ENCODE measurements around the gene GRIA1. TPM values are rescaled to one million over a fixed set of nuclear protein-coding genes. Genes with fewer than 3 reads are reported as not detected.
A peak's percentile ranks its signal among the peaks of the same experiment; 100 is the strongest.

Gene GRIA1
- total RNA-seq, 1 donor from 2014 or later, result 3.3 TPM

DNA sequence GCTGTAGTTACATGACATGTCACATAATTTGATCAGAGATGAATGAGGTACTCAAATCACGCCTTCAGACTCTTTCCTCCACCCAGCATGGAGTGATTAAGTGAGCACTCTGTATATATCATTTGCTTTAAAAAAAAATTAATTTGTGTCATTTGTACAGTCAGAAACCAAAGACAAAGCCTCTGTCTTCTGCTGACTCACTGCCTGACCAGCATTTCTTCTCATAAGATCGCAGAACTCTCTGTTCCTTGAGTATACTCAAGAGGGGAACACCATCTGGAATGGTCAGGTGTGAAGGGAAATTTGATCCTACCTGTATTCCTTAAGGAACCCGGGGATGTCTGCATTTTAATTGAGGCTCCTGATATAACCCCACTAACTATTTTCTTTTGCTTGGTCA is 293.8 kb downstream of the GRIA1 start:
- Histone ChIP-seq H3K79me2 (ENCODE audit: low read depth) (no peaks in the 10 kb centered on the region), H3K27ac (no peak overlapping the region), H3F3A (ENCODE audit: low read depth) (peaks cover 19% of the 10 kb centered on the region), H3K27me3 (no peaks in the 10 kb centered on the region), H3K4me3 (no peak overlapping the region), H4K20me1 (ENCODE audit: low read depth) (no peaks in the 10 kb centered on the region), H3K36me3 (no peaks in the 10 kb centered on the region), H3K4me1 (peaks cover 30% of the 10 kb centered on the region), H3K9me3 (ENCODE audit: low read depth) (no peaks in the 10 kb centered on the region), H2AFZ (replicated peaks) (no peak overlapping the region), H3K4me2 (no peak overlapping the region), H3K9ac (no peak overlapping the region)
- Mint-ChIP-seq H3K9me3 (no peaks in the 10 kb centered on the region), H3K4me3 (no peak overlapping the region), H3K27ac (no peak overlapping the region), H3K4me1 (peaks cover 40% of the 10 kb centered on the region), H3K36me3 (peaks cover 6% of the 10 kb centered on the region), H3K27me3 (ENCODE audit: insufficient read depth, low read depth) (no peaks in the 10 kb centered on the region)
- TF ChIP-seq EZH2phosphoT487 (IDR thresholded peaks at IDR 0.05), result no peak
- TF ChIP-seq EZH2 (IDR thresholded peaks at IDR 0.05), result no peak
- TF ChIP-seq, protein P1, sequence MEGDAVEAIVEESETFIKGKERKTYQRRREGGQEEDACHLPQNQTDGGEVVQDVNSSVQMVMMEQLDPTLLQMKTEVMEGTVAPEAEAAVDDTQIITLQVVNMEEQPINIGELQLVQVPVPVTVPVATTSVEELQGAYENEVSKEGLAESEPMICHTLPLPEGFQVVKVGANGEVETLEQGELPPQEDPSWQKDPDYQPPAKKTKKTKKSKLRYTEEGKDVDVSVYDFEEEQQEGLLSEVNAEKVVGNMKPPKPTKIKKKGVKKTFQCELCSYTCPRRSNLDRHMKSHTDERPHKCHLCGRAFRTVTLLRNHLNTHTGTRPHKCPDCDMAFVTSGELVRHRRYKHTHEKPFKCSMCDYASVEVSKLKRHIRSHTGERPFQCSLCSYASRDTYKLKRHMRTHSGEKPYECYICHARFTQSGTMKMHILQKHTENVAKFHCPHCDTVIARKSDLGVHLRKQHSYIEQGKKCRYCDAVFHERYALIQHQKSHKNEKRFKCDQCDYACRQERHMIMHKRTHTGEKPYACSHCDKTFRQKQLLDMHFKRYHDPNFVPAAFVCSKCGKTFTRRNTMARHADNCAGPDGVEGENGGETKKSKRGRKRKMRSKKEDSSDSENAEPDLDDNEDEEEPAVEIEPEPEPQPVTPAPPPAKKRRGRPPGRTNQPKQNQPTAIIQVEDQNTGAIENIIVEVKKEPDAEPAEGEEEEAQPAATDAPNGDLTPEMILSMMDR (IDR thresholded peaks at IDR 0.05), result no peak
- no peak for DNase-seq (ENCODE audit: low spot score)

- Mint-ChIP-seq H3K27me3 (ENCODE audit: insufficient read depth, low read depth) (peaks cover 5% of the 10 kb centered on the region), H3K4me1 (peaks cover 9% of the 10 kb centered on the region), H3K9me3 (no peaks in the 10 kb centered on the region), H3K4me3 (no peak overlapping the region), H3K36me3 (peaks cover 8% of the 10 kb centered on the region), H3K27ac (no peak overlapping the region)
- TF ChIP-seq EZH2 (IDR thresholded peaks at IDR 0.05) (no peak), EZH2phosphoT487 (IDR thresholded peaks at IDR 0.05) (no peak)
- TF ChIP-seq, protein P1 (IDR thresholded peaks at IDR 0.05), result no peak
- Histone ChIP-seq H3K4me3 (no peak overlapping the region), H3K36me3 (no peaks in the 10 kb centered on the region), H3K4me2 (no peak overlapping the region), H3F3A (ENCODE audit: low read depth) (no peaks in the 10 kb centered on the region), H2AFZ (replicated peaks) (no peak overlapping the region), H3K4me1 (peaks cover 6% of the 10 kb centered on the region), H4K20me1 (ENCODE audit: low read depth) (no peaks in the 10 kb centered on the region), H3K9me3 (ENCODE audit: low read depth) (no peaks in the 10 kb centered on the region), H3K27me3 (no peaks in the 10 kb centered on the region), H3K79me2 (ENCODE audit: low read depth) (no peaks in the 10 kb centered on the region), H3K27ac (no peak overlapping the region), H3K9ac (no peak overlapping the region)
- DNase-seq (ENCODE audit: low spot score), result no peak
Observed at GRCh38 chr5:153791339-153791738, 300.9 kb downstream of the GRIA1 start.

- H2AFZ ChIP-seq (replicated peaks), result peak overlapping the region; percentile 77
- no peaks in the 10 kb centered on the region for H3K9me3 ChIP-seq (ENCODE audit: low read depth)
- H3K27ac Mint-ChIP-seq, result no peak overlapping the region
- H3F3A ChIP-seq (ENCODE audit: low read depth), result no peaks in the 10 kb centered on the region
- no peak for DNase-seq (ENCODE audit: low spot score)
- H3K4me3 ChIP-seq, result no peak overlapping the region
- H3K4me3 Mint-ChIP-seq, result no peak overlapping the region
- H3K9ac ChIP-seq, result no peak overlapping the region
- no peaks in the 10 kb centered on the region for H3K9me3 Mint-ChIP-seq
- no peaks in the 10 kb centered on the region for H3K36me3 ChIP-seq
- H3K79me2 ChIP-seq (ENCODE audit: low read depth), result no peaks in the 10 kb centered on the region
- H3K4me2 ChIP-seq, result no peak overlapping the region
- H3K27ac ChIP-seq, result no peak overlapping the region
- H3K27me3 ChIP-seq, result no peaks in the 10 kb centered on the region
- no peak for TF ChIP-seq EZH2 (IDR thresholded peaks at IDR 0.05)
- no peak for TF ChIP-seq EZH2phosphoT487 (IDR thresholded peaks at IDR 0.05)
- TF ChIP-seq, protein P1 (IDR thresholded peaks at IDR 0.05), result no peak
- peaks cover 6% of the 10 kb centered on the region for H3K4me1 Mint-ChIP-seq
- H3K4me1 ChIP-seq, result peaks cover 6% of the 10 kb centered on the region
- peaks cover 6% of the 10 kb centered on the region for H3K27me3 Mint-ChIP-seq (ENCODE audit: insufficient read depth, low read depth)
- H3K36me3 Mint-ChIP-seq, result peaks cover 8% of the 10 kb centered on the region
- no peaks in the 10 kb centered on the region for H4K20me1 ChIP-seq (ENCODE audit: low read depth)
Observed at GRCh38 chr5:153792305-153792704, 301.8 kb downstream of the GRIA1 start.

All from neural progenitor cell (in vitro differentiated cells).